ENCODE measurements around the gene DLK2.
"Not testable (repeated sequence)": the region's sequence is repeated elsewhere in the genome, so short reads cannot be mapped to it uniquely, and the experiment has no call there.

DLK2 gene

GRCh38 chr6:43455531-43456428, at the start of gene DLK2:
Gene DLK2 (minus strand): TSS chr6:43455548. CDS start chr6:43454825, 723 bp downstream.
- DNase-seq = peak; percentile 52

GRCh38 chr6:43503443-43503842, 48.1 kb upstream of the DLK2 start:
- no peak for DNase-seq

DNA sequence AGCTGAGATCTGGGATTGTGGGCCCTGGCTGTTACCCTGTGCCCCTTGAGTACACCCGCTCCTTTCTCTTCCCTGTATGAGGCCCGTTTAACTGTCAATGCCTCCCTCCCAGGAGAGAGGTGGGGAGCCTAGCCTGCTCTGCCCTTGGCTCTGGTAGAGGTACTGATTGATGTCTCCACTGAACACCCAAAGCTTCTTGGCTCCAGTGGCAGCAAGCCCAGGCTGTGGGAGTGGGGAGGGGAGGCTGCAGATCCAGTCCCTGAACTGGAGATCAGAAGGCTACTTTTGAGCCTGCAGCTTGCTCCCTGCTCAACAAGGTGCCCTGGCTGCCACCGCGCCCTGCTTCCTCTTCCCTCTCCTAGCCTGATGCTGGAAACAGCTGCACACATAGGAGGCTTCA, 47.3 kb upstream of the DLK2 start:
- DNase-seq = no peak

DNA sequence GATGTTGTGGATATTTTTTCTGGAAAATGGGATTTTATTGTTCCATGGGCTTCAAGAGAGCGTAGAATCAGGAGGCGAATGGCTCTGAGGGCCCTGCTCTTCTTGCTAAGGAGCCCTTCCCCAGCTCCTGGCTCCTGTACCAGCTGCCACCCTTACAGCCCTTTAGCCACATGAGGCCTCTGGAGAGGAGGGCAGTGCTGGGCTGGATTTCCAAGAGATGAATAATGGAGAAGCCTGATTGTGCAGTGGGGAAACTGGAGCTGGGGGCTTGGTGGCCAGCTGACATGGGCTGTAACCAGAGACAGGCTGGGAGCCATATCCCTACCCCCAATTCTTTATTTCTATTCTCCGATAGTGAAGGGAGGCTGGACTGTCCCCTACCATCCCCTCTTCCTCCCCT, 45.6 kb upstream of the DLK2 start:
- no peak for DNase-seq

GRCh38 chr6:43499028-43499815, 43.9 kb upstream of the DLK2 start:
- DNase-seq = no peak

DNA sequence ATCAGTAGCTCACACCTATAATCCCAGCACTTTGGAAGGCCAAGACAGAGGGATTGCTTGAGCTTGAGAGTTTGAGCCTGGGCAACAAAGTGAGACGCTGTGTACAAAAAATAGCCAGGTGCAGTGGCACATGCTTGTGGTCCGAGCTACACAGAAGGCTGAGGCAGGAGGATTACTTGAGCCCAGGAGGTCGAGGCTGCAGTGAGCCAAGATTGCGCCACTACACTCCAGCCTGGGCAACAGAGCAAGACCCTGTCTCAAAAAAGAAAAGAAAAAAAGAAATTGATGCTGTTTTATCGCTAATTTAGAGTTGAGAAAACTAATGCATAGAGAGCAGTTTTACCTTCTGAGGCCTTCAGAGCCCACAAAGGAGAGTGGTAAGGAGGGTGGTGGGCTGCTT, 42.9 kb upstream of the DLK2 start:
- DNase-seq = not testable (repeated sequence)

GRCh38 chr6:43497689-43498088, 42.3 kb upstream of the DLK2 start:
- no peak for DNase-seq

- DNase-seq = no peak
Observed at GRCh38 chr6:43497129-43497396, 41.7 kb upstream of the DLK2 start.

DNA sequence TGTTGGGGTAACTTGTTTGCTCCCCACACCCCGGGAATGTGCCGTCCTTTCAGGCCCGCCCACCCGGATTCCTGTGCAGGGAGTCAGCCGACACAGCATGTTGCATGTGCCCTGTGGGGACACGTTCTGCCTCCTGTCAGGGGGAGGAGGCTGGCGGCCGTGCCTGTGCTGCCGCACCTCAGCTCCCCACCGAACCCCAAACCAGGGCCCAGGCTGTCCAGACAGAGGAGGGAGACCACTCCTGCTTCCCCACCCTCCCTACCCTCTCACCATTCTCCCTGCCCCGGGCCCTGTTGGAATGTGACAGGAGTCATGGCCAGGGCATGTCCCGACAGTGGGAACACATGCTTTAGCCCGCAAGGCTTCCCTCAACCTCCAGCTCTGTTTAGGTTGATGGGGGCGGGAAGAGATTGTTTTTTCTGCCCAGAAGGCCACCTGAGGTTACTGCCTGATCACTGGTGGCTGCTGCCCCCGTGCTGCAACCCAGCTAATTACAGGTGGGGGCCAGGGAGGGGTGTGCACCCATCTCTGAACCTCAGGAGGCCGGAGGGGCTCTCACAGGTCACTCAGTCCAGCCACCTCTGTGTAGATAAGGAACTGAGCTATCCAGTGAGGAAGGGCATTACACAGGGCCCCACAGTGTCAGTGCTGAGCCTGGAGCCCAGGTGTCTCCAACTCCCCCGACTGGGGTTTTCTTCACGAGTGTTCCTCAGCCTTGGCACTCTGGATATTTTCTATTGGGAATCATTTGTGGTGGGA, 41.2 kb upstream of the DLK2 start:
- no peak for DNase-seq

- no peak for DNase-seq
Observed at GRCh38 chr6:43495409-43495941, 40.1 kb upstream of the DLK2 start.

- no peak for DNase-seq
Observed at GRCh38 chr6:43494766-43495165, 39.4 kb upstream of the DLK2 start.

DNA sequence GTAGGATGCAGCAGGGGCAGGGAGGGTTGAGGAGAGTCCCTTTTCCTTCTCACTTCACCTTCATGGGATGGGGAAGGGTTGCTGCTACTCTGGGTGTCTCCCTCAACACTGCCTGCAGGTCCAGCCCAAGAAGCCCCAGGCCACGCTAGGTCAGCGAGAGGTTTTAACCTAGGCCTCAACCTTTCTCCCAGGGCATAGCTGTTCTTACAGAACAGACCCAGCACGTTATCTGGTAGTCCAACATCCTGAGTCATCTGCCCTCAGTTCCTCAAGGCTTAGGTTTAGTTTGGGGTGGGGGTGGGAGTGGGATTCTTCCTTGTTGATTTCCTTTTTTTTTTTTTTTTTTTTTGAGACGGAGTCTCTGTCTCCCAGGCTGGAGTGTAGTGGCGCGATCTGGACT, 39.0 kb upstream of the DLK2 start:
- DNase-seq = no peak

DNA sequence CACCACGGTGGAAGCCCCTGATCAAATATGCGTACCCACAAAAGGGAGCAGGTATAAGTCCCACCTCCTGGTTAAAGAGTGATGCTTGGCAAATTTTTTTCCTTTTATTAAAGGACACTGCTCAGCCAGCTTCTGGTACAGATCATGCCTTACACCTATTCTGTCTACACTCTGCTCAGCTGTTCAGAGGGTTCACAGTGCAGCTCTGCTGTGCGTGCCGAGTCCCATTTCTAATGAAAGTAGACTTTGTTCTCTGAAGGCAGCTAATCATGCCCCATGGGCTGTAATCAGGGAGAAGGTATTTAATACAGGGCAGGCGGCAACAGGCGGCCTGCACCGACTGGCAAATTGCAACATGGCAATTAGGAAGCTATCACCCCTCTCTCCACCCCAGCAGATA, 38.5 kb upstream of the DLK2 start:
- DNase-seq = no peak

GRCh38 chr6:43493230-43493629, 37.9 kb upstream of the DLK2 start:
- no peak for DNase-seq

DNA sequence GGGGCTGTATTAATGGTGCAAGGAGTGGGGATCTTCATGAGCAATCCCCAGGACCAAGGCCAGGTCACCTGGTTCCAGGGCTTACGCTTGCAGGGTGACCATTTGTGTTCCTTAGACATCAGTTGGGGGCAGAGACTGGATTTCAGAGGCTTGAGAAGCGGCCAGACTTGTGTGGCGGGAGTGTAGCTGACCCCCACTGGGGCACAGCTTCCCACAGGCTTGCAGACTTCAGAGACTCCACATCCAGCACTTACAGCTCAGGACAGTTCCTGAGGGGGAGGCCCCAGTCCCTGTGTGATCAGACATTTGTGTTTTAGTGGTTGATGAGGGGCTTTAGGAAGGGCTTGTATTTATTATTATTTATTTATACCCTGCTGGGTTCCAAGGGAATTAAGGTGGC, 37.3 kb upstream of the DLK2 start:
- DNase-seq = no peak

GRCh38 chr6:43491750-43492661, 36.7 kb upstream of the DLK2 start:
- no peak for DNase-seq

GRCh38 chr6:43490523-43490939, 35.2 kb upstream of the DLK2 start:
- no peak for DNase-seq

- DNase-seq = no peak
Observed at GRCh38 chr6:43489277-43490072, 34.1 kb upstream of the DLK2 start.

DNA sequence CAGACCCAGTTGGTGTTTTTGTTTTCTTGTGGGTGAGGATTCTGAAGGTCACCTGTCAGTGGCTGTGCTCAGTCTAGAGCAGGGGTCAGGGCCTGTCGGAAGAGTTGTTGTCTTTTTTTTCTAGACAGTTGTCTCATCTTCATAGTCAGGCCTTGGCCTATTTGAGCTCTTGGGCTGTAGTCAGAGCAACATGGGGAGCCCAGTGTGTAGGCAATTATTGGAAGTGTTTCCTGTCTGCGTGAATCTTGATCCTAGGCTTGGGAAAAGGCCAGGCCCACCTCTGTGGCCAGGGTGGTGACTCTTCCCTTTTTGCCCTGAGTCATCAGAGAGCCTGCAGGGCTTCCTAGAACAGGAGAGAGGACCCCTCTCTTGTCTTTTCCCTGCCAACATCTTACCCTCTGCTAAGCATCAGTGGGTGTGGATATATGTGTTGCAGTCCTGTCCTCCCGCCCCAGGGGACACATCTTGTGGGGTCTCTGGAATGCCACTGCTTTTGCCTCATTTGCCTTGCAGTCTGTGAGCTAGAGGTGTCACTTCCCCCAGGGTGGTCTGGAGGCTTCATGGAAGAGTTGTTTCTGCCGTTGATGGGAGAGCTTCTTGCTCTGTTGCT, 33.4 kb upstream of the DLK2 start:
- no peak for DNase-seq

DNA sequence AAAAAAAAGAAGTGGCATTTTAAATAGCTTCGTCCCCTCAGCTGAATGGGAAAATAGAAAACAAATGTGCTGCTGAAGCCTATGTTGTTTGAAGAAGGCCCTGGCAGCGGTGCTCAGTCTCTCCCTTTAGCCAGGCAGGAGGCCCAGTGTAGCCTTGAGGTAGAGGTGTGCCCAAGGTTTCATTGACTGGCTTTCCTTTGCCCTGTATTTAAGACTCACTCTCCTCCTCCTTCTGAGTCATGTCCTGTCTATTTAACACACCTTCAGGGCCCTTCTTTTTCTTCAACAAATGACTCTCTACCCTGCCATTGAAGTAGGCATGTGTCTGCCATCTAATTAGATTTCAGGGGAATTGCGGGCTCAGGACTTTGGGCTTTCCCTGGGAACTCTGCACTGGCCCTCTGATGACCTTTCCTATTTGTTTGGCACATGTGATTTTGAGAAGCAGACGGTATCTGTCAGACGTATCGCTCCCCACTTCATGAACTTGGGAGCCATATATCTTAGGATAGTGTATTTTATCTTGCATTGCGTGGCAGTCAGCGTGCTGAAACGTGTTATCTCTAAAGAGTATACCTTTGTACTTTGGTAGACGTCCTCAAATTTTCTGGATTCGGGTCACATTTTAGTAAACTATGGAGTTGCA, 26.4 kb upstream of the DLK2 start:
- no peak for DNase-seq
